Cardiac muscle cell (in vitro differentiated cells and primary cell): ENCODE measurements around the gene CCR6. TPM values are rescaled to one million over a fixed set of nuclear protein-coding genes. Genes with fewer than 3 reads are reported as not detected.

Experiments used
- DNase-seq, 2 donors: peaks; one replicate each; pipeline versions ENCODE4 v3.0.0 to v3.0.0-alpha.2; 2010 to 2017; ENCODE audit warnings: low read depth in 1 of 2, low spot score in 1 of 2
- H3K27ac ChIP-seq: fragments of 200-600 bp; sonication (generic); 2 replicates; pipeline ENCODE4 v1.5.1; 2016
- H3K27me3 ChIP-seq: fragments of 200-600 bp; sonication (generic); 2 replicates; pipeline ENCODE4 v1.6.0; 2016; ENCODE audit warnings: control low read depth
- H3K36me3 ChIP-seq: fragments of 200-600 bp; sonication (generic); 2 replicates; pipeline ENCODE4 v1.5.1; 2016; ENCODE audit warnings: control low read depth
- H3K4me1 ChIP-seq: fragments of 200-600 bp; sonication (generic); 2 replicates; pipeline ENCODE4 v1.8.1; 2017; ENCODE audit warnings: low read depth, mild to moderate bottlenecking, mixed run types
- H3K4me3 ChIP-seq: fragments of 200-600 bp; sonication (generic); 2 replicates; pipeline ENCODE4 v1.5.1; 2016; ENCODE audit warnings: mild to moderate bottlenecking
- H3K9me3 ChIP-seq: fragments of 200-600 bp; sonication (generic); 2 replicates; pipeline ENCODE4 v1.5.1; 2017; ENCODE audit warnings: low read depth, mild to moderate bottlenecking, control low read depth
- CTCF ChIP-seq: IDR thresholded peaks from 2 replicates; pipeline ENCODE4 v1.5.1; 2012; ENCODE audit warnings: low read depth, mild to moderate bottlenecking, low read length
- polyA plus RNA-seq: library from polyadenylated mRNA; unstranded; fragments of >200 nt; fragmentation: Nextera tagmentation; extraction: Ambion mirVana; gene quantifications from 2 replicates; pipeline ENCODE4 v1.2.1, GENCODE V29; 2016
- total RNA-seq: library from RNA; depleted of rRNA; stranded (reverse); fragments of >200 nt; gene quantifications from 2 replicates; pipeline ENCODE4 v1.2.3, GENCODE V29; 2016

Gene CCR6
- total and polyA plus RNA-seq, 2 experiments from 2014 or later: not detected

- H3K4me3 ChIP-seq: no peak overlapping the region
- DNase-seq: no peak
- peaks cover 4% of the 10 kb centered on the region for H3K9me3 ChIP-seq
- no peaks in the 10 kb centered on the region for H3K36me3 ChIP-seq
- peaks cover 86% of the 10 kb centered on the region for H3K27me3 ChIP-seq
- H3K27ac ChIP-seq: no peak overlapping the region
- no peak for TF ChIP-seq CTCF
- peaks cover 6% of the 10 kb centered on the region for H3K4me1 ChIP-seq
These were observed 23.2 kb downstream of the CCR6 start for GRCh38 chr6:167146135-167146534.

- peaks cover 78% of the 10 kb centered on the region for H3K27me3 ChIP-seq
- H3K36me3 ChIP-seq: no peaks in the 10 kb centered on the region
- H3K27ac ChIP-seq: no peak overlapping the region
- H3K9me3 ChIP-seq: peaks cover 4% of the 10 kb centered on the region
- TF ChIP-seq CTCF: no peak
- peak in 1 of 2 donors; percentile 47 for DNase-seq
- H3K4me3 ChIP-seq: no peak overlapping the region
- peaks cover 6% of the 10 kb centered on the region for H3K4me1 ChIP-seq
These were observed 24.1 kb downstream of the CCR6 start for GRCh38 chr6:167146977-167147376.

- TF ChIP-seq CTCF: no peak
- Histone ChIP-seq H3K4me1 (peaks cover 6% of the 10 kb centered on the region), H3K27me3 (peaks cover 74% of the 10 kb centered on the region), H3K9me3 (peaks cover 4% of the 10 kb centered on the region), H3K27ac (no peak overlapping the region), H3K36me3 (no peaks in the 10 kb centered on the region), H3K4me3 (no peak overlapping the region)
- no peak for DNase-seq
These were observed 25.1 kb downstream of the CCR6 start for GRCh38 chr6:167148021-167148420.

GRCh38 chr6:167148997-167149396, 26.1 kb downstream of the CCR6 start:
- TF ChIP-seq CTCF: no peak
- H3K36me3 ChIP-seq: no peaks in the 10 kb centered on the region
- peaks cover 4% of the 10 kb centered on the region for H3K9me3 ChIP-seq

GRCh38 chr6:167150941-167151549, 28.1 kb downstream of the CCR6 start:
- Histone ChIP-seq H3K4me1 (peaks cover 6% of the 10 kb centered on the region), H3K4me3 (no peak overlapping the region), H3K36me3 (no peaks in the 10 kb centered on the region), H3K27ac (no peak overlapping the region), H3K27me3 (peaks cover 68% of the 10 kb centered on the region), H3K9me3 (no peaks in the 10 kb centered on the region)
- no peak for DNase-seq
- TF ChIP-seq CTCF: no peak

More at GRCh38 chr6:167148997-167149396, 26.1 kb downstream of the CCR6 start:
- no peak for DNase-seq
- Histone ChIP-seq H3K4me3 (no peak overlapping the region), H3K4me1 (peaks cover 6% of the 10 kb centered on the region), H3K27me3 (peaks cover 69% of the 10 kb centered on the region), H3K27ac (no peak overlapping the region)

- no peak overlapping the region for H3K4me3 ChIP-seq
- DNase-seq: no peak
- H3K27me3 ChIP-seq: peaks cover 66% of the 10 kb centered on the region
- no peak overlapping the region for H3K27ac ChIP-seq
- peaks cover 4% of the 10 kb centered on the region for H3K4me1 ChIP-seq
- H3K36me3 ChIP-seq: no peaks in the 10 kb centered on the region
- no peak for TF ChIP-seq CTCF
- no peaks in the 10 kb centered on the region for H3K9me3 ChIP-seq
These were observed 28.8 kb downstream of the CCR6 start for GRCh38 chr6:167151648-167152047.
